ENCODE results near the gene SLAMF6.

The SLAMF6 gene

DNA sequence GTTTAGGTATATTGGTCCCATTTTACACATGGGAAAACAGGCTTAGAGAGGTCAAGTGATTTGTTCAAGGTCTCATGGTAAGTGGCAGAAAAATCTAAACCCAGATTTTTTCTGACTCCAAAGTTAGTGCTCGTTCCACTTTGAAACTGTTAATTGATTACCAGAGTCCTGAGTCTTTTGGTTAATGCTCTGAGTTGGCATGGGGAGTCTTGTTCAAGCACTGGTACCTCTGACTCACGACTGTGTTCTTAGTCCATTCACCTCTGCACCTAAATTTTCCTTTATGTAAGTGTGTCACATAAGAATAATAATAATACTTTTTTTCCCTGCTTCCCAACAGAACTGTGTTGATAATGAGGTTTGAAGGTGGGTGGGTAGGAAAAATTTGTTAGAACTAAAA is 63.4 kb downstream of the SLAMF6 start:
- TF ChIP-seq CEBPB (IDR thresholded peaks at IDR 0.05) (no peak), YY1 (IDR thresholded peaks at IDR 0.05; ENCODE audit: low read depth) (no peak), FOXM1 (IDR thresholded peaks at IDR 0.05; ENCODE audit: borderline replicate concordance, low read depth) (no peak), TAF1 (IDR thresholded peaks at IDR 0.05; ENCODE audit: low read depth) (no peak)

DNA sequence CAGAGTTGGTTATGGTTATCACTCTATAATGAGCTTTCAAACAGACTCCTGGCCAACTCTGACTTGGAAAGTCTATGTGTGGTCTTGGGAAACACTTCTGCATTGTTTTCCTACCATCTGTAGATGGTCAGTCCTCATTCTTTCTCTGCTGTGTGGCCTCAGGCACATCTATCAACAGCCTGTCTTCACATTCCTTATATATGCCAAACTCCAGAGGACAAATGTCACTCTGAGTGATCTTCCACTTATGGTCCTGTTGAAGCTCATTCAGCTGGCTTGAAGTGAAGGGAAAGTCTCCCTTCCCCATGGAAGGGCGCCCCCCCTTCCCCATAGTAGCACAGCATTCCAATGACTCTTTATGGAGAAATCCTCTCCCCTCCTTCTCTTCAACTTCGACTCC is 64.0 kb downstream of the SLAMF6 start:
- no peak for TF ChIP-seq YY1 (IDR thresholded peaks at IDR 0.05; ENCODE audit: low read depth)
- TF ChIP-seq TAF1 (IDR thresholded peaks at IDR 0.05; ENCODE audit: low read depth): no peak
- TF ChIP-seq, protein P1, sequence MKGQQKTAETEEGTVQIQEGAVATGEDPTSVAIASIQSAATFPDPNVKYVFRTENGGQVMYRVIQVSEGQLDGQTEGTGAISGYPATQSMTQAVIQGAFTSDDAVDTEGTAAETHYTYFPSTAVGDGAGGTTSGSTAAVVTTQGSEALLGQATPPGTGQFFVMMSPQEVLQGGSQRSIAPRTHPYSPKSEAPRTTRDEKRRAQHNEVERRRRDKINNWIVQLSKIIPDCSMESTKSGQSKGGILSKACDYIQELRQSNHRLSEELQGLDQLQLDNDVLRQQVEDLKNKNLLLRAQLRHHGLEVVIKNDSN (IDR thresholded peaks at IDR 0.05): no peak
- TF ChIP-seq FOXM1 (IDR thresholded peaks at IDR 0.05; ENCODE audit: borderline replicate concordance, low read depth): no peak
- no peak for TF ChIP-seq TCF12 (IDR thresholded peaks at IDR 0.05; ENCODE audit: low read depth)
- TF ChIP-seq TEAD4 (IDR thresholded peaks at IDR 0.05): no peak
- TF ChIP-seq, protein P2, sequence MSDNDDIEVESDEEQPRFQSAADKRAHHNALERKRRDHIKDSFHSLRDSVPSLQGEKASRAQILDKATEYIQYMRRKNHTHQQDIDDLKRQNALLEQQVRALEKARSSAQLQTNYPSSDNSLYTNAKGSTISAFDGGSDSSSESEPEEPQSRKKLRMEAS (IDR thresholded peaks at IDR 0.05): no peak
- TF ChIP-seq EP300 (IDR thresholded peaks at IDR 0.05; ENCODE audit: borderline replicate concordance): no peak
- no peak for TF ChIP-seq RAD21 (IDR thresholded peaks at IDR 0.05; ENCODE audit: low read depth)
- no peak for TF ChIP-seq CEBPB (IDR thresholded peaks at IDR 0.05)
- no peak for TF ChIP-seq ZBTB7A (IDR thresholded peaks at IDR 0.05; ENCODE audit: low read depth)
- no peak for TF ChIP-seq NFIC (IDR thresholded peaks at IDR 0.05)

DNA sequence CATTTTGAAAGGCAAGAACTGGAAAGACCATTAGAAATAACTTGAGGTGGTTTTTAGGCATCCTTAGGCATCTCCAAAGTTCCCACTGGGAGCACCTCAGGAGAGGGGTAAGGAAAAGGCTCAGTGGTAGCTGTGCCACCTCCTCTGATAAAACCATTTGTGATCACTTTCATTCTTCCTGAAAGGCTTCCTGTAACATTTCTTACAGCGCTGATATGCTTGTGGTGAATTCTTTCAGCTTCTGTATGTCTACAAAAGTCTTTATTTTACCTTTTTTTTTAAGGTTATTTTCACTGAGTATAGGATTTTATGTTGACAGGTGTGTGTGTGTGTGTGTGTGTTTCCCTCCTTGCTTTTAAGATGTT is 67.9 kb downstream of the SLAMF6 start:
- TF ChIP-seq YY1 (IDR thresholded peaks at IDR 0.05; ENCODE audit: low read depth) (no peak), RAD21 (IDR thresholded peaks at IDR 0.05; ENCODE audit: low read depth) (no peak), CREB1 (IDR thresholded peaks at IDR 0.05; ENCODE audit: low read depth) (no peak)
- TF ChIP-seq, protein P2 (IDR thresholded peaks at IDR 0.05): no peak

DNA sequence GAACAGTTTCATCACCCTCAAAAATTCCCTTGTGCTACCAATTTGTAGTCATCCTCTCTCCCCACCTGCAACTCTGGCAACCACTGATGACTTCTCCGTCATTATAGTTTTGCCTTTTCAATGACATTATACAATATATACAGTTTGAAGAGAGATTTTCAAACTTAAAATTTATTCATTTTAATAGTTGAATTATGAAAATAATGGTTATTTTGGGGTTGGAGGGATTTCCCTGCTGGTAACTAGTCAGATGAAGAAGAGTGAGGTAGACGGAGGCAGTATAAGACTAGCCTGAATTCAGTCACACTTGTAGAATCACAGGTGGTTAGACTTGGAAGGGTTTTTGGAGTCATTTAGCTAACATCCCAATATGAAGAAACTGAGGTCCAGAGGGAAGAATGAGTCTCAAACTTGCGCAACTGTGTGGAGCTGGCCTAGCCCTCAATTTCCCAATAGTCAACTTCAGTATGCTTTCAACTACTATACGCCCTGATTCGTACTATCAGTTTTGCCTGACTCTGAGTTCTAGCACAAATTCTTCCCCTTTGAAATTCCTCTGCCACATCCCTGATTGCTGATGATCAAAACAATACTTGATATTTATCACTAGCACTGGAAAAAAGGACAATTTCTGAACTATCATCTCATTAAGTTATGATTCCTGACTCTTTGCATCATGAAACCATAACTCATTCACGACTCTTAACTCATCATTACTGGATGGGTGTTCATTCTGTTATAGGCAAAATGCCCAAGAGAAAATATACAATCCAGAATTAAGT is 68.5 kb downstream of the SLAMF6 start:
- TF ChIP-seq CEBPB (IDR thresholded peaks at IDR 0.05) (no peak), TEAD4 (IDR thresholded peaks at IDR 0.05) (no peak), EGR1 (IDR thresholded peaks at IDR 0.05) (no peak), FOXM1 (IDR thresholded peaks at IDR 0.05; ENCODE audit: borderline replicate concordance, low read depth) (no peak), TAF1 (IDR thresholded peaks at IDR 0.05; ENCODE audit: low read depth) (no peak), RAD21 (IDR thresholded peaks at IDR 0.05; ENCODE audit: low read depth) (no peak), EP300 (IDR thresholded peaks at IDR 0.05; ENCODE audit: borderline replicate concordance) (no peak), ZBTB7A (IDR thresholded peaks at IDR 0.05; ENCODE audit: low read depth) (no peak)
- TF ChIP-seq, protein P1 (IDR thresholded peaks at IDR 0.05): no peak
- TF ChIP-seq, protein P2 (IDR thresholded peaks at IDR 0.05): no peak
- TF ChIP-seq, protein P3, sequence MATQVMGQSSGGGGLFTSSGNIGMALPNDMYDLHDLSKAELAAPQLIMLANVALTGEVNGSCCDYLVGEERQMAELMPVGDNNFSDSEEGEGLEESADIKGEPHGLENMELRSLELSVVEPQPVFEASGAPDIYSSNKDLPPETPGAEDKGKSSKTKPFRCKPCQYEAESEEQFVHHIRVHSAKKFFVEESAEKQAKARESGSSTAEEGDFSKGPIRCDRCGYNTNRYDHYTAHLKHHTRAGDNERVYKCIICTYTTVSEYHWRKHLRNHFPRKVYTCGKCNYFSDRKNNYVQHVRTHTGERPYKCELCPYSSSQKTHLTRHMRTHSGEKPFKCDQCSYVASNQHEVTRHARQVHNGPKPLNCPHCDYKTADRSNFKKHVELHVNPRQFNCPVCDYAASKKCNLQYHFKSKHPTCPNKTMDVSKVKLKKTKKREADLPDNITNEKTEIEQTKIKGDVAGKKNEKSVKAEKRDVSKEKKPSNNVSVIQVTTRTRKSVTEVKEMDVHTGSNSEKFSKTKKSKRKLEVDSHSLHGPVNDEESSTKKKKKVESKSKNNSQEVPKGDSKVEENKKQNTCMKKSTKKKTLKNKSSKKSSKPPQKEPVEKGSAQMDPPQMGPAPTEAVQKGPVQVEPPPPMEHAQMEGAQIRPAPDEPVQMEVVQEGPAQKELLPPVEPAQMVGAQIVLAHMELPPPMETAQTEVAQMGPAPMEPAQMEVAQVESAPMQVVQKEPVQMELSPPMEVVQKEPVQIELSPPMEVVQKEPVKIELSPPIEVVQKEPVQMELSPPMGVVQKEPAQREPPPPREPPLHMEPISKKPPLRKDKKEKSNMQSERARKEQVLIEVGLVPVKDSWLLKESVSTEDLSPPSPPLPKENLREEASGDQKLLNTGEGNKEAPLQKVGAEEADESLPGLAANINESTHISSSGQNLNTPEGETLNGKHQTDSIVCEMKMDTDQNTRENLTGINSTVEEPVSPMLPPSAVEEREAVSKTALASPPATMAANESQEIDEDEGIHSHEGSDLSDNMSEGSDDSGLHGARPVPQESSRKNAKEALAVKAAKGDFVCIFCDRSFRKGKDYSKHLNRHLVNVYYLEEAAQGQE (IDR thresholded peaks at IDR 0.05; ENCODE audit: low read depth): no peak

DNA sequence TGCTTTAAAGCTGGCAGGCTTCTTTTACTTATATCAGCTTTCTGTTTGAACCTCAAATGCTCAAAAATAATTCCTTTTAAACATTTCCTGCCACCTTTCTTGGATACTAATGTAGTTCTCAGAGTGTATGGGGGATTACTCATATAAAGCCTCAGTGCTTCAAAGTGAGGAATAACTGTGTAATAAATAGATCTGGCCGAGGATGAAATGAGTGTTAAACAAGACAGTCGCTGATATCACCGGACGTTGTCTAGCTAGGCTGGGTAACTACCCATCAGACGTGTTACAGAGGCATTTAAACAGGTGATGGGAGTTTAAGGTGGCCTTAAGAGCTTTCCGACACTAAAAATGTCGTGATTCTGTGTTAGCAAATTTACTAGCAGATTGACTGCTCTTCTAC is 69.6 kb downstream of the SLAMF6 start:
- no peak for TF ChIP-seq CREB1 (IDR thresholded peaks at IDR 0.05; ENCODE audit: low read depth)
- no peak for TF ChIP-seq FOXM1 (IDR thresholded peaks at IDR 0.05; ENCODE audit: borderline replicate concordance, low read depth)
- no peak for TF ChIP-seq YY1 (IDR thresholded peaks at IDR 0.05; ENCODE audit: low read depth)
- TF ChIP-seq, protein P2 (IDR thresholded peaks at IDR 0.05): no peak
- no peak for TF ChIP-seq EGR1 (IDR thresholded peaks at IDR 0.05)
- no peak for TF ChIP-seq EP300 (IDR thresholded peaks at IDR 0.05; ENCODE audit: borderline replicate concordance)

DNA sequence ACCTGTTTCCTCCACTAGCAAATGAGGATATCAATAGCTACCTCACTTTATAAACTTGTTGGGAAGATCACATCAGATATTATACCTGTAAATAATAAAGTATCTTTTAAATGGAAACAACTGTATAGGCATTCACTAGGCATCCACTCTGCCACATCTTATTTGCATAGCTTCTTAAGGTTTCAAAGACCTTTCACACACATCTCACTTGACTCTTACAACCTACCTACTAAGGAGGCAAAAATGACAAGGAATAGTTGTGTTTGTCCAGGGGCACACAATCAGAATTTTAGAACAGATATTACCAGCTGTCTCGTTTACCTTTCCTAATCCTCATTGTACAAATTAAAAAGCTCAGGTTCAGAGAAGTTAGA is 71.2 kb downstream of the SLAMF6 start:
- TF ChIP-seq CEBPB (IDR thresholded peaks at IDR 0.05) (no peak), EGR1 (IDR thresholded peaks at IDR 0.05) (no peak), YY1 (IDR thresholded peaks at IDR 0.05; ENCODE audit: low read depth) (no peak), EP300 (IDR thresholded peaks at IDR 0.05; ENCODE audit: borderline replicate concordance) (no peak), RAD21 (IDR thresholded peaks at IDR 0.05; ENCODE audit: low read depth) (no peak), TAF1 (IDR thresholded peaks at IDR 0.05; ENCODE audit: low read depth) (no peak), CREB1 (IDR thresholded peaks at IDR 0.05; ENCODE audit: low read depth) (no peak)
- TF ChIP-seq, protein P2 (IDR thresholded peaks at IDR 0.05): no peak
- TF ChIP-seq, protein P1 (IDR thresholded peaks at IDR 0.05): no peak
- TF ChIP-seq, protein P3 (IDR thresholded peaks at IDR 0.05; ENCODE audit: low read depth): no peak
